ENCODE measurements around the gene ANKRD13B.

ANKRD13B gene

DNA sequence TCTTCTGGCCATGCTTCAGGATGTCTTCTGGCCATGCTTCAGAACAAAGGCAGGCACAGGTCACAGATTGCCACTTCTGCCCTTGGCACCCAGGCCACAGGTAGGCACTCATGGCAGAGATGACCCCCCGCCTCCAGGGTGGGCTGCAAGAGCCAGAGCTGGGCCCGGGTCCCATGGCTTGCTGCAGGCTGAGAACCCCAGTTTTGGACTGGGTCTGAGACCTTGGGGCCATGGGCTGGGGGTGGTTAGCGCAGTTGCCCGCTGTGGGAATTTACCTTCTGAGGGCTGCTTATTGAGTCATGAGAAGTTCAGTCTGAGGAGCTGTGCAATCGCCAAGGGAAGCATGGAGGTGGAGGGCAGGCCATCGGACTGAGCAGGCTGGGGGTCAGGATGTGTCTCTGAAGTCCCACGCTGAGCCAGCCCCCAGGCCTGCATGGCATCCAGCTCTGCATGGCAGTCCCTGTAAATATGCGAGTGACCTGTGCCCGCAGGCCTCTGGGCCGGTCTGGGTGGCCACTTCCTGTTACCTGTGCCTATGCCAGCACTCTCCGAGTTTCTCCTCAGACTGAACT is 1.7 kb downstream of the ANKRD13B start:
- no peak for DNase-seq (ENCODE audit: low read depth)

- DNase-seq (ENCODE audit: low read depth), result no peak
These were observed 2.4 kb downstream of the ANKRD13B start for GRCh38 chr17:29595107-29595942.

GRCh38 chr17:29595943-29596774 is 3.2 kb downstream of the ANKRD13B start:
- no peak for DNase-seq (ENCODE audit: low read depth)

- no peak for DNase-seq (ENCODE audit: low read depth)
These were observed 3.9 kb downstream of the ANKRD13B start for GRCh38 chr17:29596811-29597210.

GRCh38 chr17:29597361-29598172 is 4.6 kb downstream of the ANKRD13B start:
- no peak for DNase-seq (ENCODE audit: low read depth)

GRCh38 chr17:29603109-29603674 is 10.3 kb downstream of the ANKRD13B start:
- no peak for DNase-seq (ENCODE audit: low read depth)

GRCh38 chr17:29607557-29608195 is 14.7 kb downstream of the ANKRD13B start:
- DNase-seq (ENCODE audit: low read depth), result no peak

DNA sequence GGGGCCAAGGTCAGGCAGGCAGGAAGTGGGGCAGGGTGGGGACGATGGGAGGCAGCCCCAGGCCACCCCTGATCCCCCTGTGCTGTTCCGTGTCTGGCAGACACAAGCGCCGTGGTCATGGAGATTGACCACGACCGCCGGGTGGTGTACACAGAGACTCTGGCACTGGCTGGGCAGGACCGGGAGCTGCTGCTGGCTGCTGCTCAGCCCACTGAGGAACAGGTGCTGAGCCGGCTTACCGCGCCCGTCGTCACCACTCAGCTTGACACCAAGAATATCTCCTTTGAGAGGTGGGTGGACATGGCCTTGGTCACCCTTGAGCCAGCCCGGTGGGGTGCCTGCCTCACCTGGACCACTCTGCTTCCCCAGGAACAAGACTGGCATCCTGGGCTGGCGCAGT is 16.1 kb downstream of the ANKRD13B start:
- no peak for DNase-seq (ENCODE audit: low read depth)

DNA sequence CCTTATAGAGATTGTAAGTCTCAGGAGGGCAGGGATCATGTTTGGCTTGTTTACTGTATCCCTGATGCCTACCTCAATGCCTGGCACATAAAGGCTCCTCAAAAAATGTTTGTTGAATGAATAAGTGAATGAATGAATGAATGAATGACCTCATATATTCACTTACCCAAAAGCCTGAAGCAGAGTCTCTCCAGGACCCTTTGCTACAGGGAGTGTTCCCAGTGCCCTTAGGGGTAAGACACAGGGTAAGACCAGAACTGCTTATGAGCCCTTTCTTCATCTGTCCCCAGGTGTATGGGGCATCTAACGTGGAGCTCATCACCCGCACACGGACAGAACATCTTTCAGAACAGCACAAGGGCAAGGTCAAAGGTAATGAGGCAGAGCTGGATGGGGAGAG is 17.5 kb downstream of the ANKRD13B start:
- no peak for DNase-seq (ENCODE audit: low read depth)

DNA sequence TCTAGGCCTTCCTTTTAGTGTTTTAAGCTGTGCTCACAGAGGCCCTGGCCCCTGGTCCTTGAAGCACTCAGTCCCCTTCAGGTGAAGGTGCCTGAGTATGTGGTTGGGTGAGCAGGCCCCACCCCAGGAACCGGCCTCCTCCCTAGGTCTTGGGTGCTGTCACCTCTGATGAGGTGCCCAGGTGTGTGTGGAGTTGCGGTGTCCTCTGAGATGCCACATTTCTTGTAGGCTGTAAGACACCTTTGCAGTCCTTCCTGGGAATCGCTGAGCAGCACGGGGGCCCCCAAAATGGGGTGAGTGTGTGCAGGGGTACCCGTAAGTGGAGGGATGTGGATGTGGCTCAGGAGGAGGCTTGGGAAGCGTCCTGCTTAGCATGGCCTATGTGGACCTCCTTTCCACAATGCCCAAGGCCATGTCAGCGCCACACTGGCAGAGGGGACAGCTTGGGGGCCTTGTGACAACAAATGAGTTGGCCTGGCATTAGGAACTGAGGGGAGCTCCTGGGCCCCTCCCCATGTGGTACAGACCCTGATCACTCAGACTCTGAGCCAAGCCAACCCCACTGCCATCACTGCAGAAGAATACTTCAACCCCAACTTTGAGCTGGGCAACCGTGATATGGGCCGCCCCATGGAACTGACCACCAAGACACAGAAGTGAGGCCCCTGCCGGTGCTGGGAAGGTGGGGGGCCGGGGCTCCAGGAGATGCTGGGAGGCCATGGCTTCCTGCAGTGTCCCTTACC is 18.6 kb downstream of the ANKRD13B start:
- DNase-seq (ENCODE audit: low read depth), result no peak

GRCh38 chr17:29612094-29612403 is 19.1 kb downstream of the ANKRD13B start:
- DNase-seq (ENCODE audit: low read depth), result no peak

GRCh38 chr17:29612404-29613280 is 19.7 kb downstream of the ANKRD13B start:
- no peak for DNase-seq (ENCODE audit: low read depth)

DNA sequence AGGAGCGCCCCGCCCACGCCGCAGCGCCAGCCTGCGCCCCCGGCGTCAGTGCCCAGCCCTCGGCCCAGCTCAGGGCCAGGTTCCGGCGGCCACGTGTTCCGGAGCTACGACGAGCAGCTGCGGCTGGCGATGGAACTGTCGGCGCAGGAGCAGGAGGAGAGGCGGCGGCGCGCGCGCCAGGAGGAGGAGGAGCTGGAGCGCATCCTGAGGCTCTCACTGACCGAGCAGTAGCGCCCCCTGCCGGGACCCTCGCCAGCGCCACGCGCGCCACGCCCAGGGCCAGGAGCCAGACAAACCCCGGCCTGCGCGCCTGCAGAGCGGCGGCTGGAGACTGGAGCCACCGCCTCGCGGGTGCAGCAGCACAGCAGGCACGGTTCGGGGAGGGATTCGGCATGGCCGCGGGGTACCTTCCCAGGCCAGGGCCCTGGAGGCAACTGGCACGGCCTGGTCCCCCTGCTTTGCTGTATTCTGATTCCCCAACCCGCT is 20.5 kb downstream of the ANKRD13B start:
- peak; percentile 78 for DNase-seq (ENCODE audit: low read depth)

DNA sequence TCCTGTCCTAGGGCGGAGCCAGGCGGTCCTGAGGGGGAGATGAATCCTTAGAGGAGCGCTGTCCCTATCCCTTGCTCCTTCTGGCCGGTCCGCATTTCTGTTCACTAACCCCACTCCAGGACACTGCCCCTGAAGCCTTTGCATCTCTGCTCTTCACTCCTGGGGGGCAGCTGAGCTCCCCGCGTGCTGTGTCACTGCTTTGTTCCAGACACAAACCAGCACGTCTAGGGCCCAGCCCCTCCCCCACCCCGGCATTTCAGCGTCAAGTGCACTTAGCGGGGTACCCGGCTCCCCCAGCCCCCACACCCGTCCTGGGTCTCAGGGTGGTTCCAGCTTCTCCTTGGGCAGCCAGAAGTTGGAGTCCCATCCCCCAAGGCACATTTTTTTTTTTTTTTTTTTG is 20.9 kb downstream of the ANKRD13B start:
- no peak for DNase-seq (ENCODE audit: low read depth)

GRCh38 chr17:29614349-29615047 is 21.6 kb downstream of the ANKRD13B start:
- no peak for DNase-seq (ENCODE audit: low read depth)

DNA sequence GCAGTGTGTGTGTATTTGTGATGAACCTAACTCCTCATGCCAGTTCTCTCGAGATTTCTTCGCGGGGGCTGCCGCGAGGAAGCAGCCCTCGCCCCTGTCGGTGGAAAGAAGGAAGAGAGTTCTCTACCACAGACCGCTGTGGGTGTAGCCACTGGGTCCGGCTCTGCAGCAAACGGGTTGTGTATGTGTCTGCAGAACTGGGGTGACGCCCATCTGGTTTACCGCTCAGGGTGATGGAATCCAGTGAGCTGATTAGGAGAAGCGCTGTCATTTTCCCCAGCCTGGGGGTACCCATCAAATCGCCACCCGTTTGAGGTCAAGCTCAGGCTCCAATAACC is 22.1 kb downstream of the ANKRD13B start:
- no peak for DNase-seq (ENCODE audit: low read depth)

GRCh38 chr17:29615492-29616299 is 22.8 kb downstream of the ANKRD13B start:
- peak; percentile 81 for DNase-seq (ENCODE audit: low read depth)

All from fibroblast of gingiva (primary cell).